Liver (tissue), 2 donors: Measurements from ENCODE around the gene BCL2L13.

ENCODE experiments used
- RAD21 ChIP-seq, 2 donors: IDR thresholded peaks; 2 replicates each; pipeline ENCODE4 v1.6.1; 2016; ENCODE audit warnings: antibody characterized with exemption in 2 of 2, mild to moderate bottlenecking in 2 of 2
- TAF1 ChIP-seq: conservative IDR thresholded peaks from 2 replicates; pipeline ENCODE4 v1.6.1; 2016; ENCODE audit warnings: antibody characterized with exemption, mild to moderate bottlenecking
- TF ChIP-seq, protein P1 (sequence below): IDR thresholded peaks from 2 replicates; pipeline ENCODE4 v1.6.1; 2016; ENCODE audit warnings: antibody characterized with exemption, mild to moderate bottlenecking
- donor health status: healthy.

DNA sequence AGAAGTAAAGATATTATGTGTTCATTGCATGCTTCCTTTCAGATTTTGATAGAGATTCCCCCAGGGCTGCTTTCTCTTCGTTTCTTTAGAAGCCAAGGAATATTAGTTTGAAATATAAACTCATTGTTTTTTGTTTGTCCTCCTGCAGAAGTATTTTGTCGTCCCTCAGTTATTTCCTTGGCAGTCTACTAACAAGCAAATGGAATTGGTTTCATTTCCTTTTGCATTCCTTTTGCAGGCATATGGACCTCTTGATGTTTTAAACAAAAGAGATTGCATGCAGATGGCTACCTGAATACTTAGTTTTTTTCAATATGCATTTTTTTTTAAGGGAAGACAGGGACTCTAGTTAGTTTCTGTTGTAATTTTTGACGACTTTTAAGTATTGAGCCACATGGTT, 62.2 kb downstream of the BCL2L13 start:
- TF ChIP-seq, protein P1, sequence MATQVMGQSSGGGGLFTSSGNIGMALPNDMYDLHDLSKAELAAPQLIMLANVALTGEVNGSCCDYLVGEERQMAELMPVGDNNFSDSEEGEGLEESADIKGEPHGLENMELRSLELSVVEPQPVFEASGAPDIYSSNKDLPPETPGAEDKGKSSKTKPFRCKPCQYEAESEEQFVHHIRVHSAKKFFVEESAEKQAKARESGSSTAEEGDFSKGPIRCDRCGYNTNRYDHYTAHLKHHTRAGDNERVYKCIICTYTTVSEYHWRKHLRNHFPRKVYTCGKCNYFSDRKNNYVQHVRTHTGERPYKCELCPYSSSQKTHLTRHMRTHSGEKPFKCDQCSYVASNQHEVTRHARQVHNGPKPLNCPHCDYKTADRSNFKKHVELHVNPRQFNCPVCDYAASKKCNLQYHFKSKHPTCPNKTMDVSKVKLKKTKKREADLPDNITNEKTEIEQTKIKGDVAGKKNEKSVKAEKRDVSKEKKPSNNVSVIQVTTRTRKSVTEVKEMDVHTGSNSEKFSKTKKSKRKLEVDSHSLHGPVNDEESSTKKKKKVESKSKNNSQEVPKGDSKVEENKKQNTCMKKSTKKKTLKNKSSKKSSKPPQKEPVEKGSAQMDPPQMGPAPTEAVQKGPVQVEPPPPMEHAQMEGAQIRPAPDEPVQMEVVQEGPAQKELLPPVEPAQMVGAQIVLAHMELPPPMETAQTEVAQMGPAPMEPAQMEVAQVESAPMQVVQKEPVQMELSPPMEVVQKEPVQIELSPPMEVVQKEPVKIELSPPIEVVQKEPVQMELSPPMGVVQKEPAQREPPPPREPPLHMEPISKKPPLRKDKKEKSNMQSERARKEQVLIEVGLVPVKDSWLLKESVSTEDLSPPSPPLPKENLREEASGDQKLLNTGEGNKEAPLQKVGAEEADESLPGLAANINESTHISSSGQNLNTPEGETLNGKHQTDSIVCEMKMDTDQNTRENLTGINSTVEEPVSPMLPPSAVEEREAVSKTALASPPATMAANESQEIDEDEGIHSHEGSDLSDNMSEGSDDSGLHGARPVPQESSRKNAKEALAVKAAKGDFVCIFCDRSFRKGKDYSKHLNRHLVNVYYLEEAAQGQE = no peak
- no peak for TF ChIP-seq TAF1
- TF ChIP-seq RAD21 (IDR thresholded peaks at IDR 0.05) = no peak
